ENCODE measurements around the gene ERFE. TPM values are rescaled to one million over a fixed set of nuclear protein-coding genes. Genes with fewer than 3 reads are reported as not detected.

ERFE gene
- total and polyA plus RNA-seq, 2 donors (not counting 3 experiments of a cell fraction or from before 2014, with no cell fraction given), result 0.65 to 1.2 TPM

DNA sequence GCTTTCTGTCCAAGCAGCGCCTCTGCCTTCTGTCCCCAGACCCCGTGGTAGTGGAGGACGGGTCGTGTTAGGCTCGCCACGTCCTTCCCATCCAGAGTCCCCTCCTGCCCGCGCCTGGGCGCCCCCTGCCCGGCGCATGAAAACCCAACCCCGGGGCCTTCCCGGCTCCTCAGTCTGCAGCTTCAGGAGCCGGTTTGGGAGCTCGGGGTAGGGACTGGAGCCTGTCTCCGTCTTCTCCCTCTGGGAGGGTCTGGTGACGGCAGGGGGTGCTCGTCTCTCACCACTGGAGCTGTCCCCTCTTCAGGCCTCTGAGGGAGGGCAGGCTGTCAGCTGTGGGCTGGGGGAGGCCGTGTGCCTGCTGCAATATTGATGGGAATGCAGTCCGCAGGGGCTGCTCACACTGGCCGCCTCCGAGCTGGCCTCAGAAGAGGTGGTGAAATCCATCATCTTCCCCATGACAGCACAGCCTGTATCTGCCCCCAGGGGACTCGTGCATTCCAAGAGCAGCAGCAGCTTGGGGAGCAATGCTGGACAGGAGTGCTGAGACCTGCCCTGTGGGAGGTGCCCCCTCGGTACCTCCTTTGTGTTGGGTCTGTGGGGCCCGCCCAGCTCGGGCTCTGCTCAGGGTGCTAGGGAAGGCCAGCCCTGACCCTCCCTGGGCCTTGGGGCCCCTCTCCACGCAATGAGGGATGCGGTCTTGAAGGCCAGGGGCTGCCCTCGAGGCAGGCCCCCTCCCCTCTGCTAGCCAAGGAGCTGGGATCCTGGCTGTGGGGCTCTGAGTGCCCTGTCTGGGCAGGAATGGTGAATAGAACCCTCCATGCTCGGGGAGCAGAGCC is 38.1 kb upstream of the ERFE start:
- TF ChIP-seq JUN (IDR thresholded peaks at IDR 0.05; ENCODE audit: borderline replicate concordance, insufficient read depth, insufficient read length, low read depth) (no peak), MAX (IDR thresholded peaks at IDR 0.05; ENCODE audit: insufficient read depth, insufficient read length) (no peak)
- TF ChIP-seq, protein P1, sequence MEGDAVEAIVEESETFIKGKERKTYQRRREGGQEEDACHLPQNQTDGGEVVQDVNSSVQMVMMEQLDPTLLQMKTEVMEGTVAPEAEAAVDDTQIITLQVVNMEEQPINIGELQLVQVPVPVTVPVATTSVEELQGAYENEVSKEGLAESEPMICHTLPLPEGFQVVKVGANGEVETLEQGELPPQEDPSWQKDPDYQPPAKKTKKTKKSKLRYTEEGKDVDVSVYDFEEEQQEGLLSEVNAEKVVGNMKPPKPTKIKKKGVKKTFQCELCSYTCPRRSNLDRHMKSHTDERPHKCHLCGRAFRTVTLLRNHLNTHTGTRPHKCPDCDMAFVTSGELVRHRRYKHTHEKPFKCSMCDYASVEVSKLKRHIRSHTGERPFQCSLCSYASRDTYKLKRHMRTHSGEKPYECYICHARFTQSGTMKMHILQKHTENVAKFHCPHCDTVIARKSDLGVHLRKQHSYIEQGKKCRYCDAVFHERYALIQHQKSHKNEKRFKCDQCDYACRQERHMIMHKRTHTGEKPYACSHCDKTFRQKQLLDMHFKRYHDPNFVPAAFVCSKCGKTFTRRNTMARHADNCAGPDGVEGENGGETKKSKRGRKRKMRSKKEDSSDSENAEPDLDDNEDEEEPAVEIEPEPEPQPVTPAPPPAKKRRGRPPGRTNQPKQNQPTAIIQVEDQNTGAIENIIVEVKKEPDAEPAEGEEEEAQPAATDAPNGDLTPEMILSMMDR (IDR thresholded peaks at IDR 0.05; ENCODE audit: extremely low read depth in 1 of 2, insufficient read depth in 1 of 2, low read depth in 1 of 2, low read length in 2 of 2), result peak in 1 of 2 donors; percentile 31
- intact Hi-C loops (cut with micrococcal nuclease), result no loop called here
- H3K9ac ChIP-seq (replicated peaks; ENCODE audit: extremely low read depth, insufficient read depth, low read length), result no peak overlapping the region
- H3K9me1 ChIP-seq (replicated peaks; ENCODE audit: control insufficient read depth, extremely low read depth, insufficient read depth, low read length), result no peaks in the 10 kb centered on the region
- no peak for FAIRE-seq
- H3K4me3 ChIP-seq (replicated peaks in 1 of 3; ENCODE audit: insufficient read depth in 1 of 3, low read depth in 1 of 3, low read length in 3 of 3), result no peak overlapping the region
- H3K9me3 ChIP-seq (replicated peaks; ENCODE audit: control insufficient read depth, insufficient read depth, low read length), result no peaks in the 10 kb centered on the region
- BruUV-seq (replicated peaks), result no TSS peak
- no peaks in the 10 kb centered on the region for H3K4me1 ChIP-seq (ENCODE audit: control insufficient read depth, extremely low read depth, insufficient read depth, low read length)
- DNase-seq (ENCODE audit: low read depth, low spot score), result no peak
- ChIA-PET POLR2A (no interaction called here), CTCF (interaction anchor here (1.3 to 2.4 kb wide), 2 partner anchors 12 to 143 kb away, joined by 3 to 22 read pairs; no protein-coding TSS in a partner anchor)
- H3K79me2 ChIP-seq (ENCODE audit: control insufficient read depth, insufficient read depth, low read length), result no peaks in the 10 kb centered on the region
- dilution Hi-C loops (cut with MboI; ENCODE audit: extremely low pct_ligation_motif_present, low sequenced_read_pairs), result no loop called here
- H2AFZ ChIP-seq (ENCODE audit: low read depth, low read length), result no peak overlapping the region
- H3K36me3 ChIP-seq (ENCODE audit: control insufficient read depth in 2 of 2, extremely low read depth in 1 of 2, insufficient read depth in 2 of 2, low read length in 2 of 2), result no peaks in the 10 kb centered on the region
- H3K4me2 ChIP-seq (ENCODE audit: insufficient read depth, low read length), result no peak overlapping the region
- peaks cover 1 to 2% of the 10 kb centered on the region in 2 experiments for H3K27me3 ChIP-seq (ENCODE audit: control insufficient read depth in 2 of 2, insufficient read depth in 2 of 2, low read length in 2 of 2)
- H4K20me1 ChIP-seq (replicated peaks; ENCODE audit: control insufficient read depth, extremely low read depth, insufficient read depth, low read length), result no peaks in the 10 kb centered on the region
- no peak overlapping the region for H3K27ac ChIP-seq (ENCODE audit: insufficient read depth, low read depth, low read length)

All from endothelial cell of umbilical vein (primary cell).